K562 (cell line): ENCODE data around the gene RNASE4. TPM values are rescaled to one million over a fixed set of nuclear protein-coding genes. Genes with fewer than 3 reads are reported as not detected.

Source experiments
- BRF1 ChIP-seq: IDR thresholded peaks from 3 replicates; pipeline ENCODE4 v1.6.1; 2011; ENCODE audit warnings: borderline replicate concordance, mild to moderate bottlenecking; ENCODE audit not compliant: insufficient read length; ENCODE audit errors: extremely low read depth
- KAT7 ChIP-seq: sonication (generic); formaldehyde crosslinking; IDR thresholded peaks from 2 replicates; pipeline ENCODE4 v1.8.0; 2022; ENCODE audit warnings: missing genetic modification reagents, mild to moderate bottlenecking, borderline replicate concordance
- NR4A1 ChIP-seq, 2 experiments: fragments of 250-450 bp in 1 of 2; fragments of 450-650 bp in 1 of 2; sonication (Bioruptor Pico) in 1 of 2; IDR thresholded peaks; 2 replicates each; pipeline versions ENCODE4 v1.4.0 to v1.6.1; 2016 to 2020; ENCODE audit warnings: mild to moderate bottlenecking in 2 of 2, missing compliant biosample characterization in 1 of 2, missing genetic modification characterization in 1 of 2, moderate library complexity in 1 of 2
- RFX7 ChIP-seq: fragments of 250-450 bp; sonication (Bioruptor Pico); IDR thresholded peaks from 2 replicates; pipeline ENCODE4 v1.5.1; 2021; ENCODE audit warnings: mild to moderate bottlenecking
- TAF7 ChIP-seq: fragments of 450-650 bp; IDR thresholded peaks from 2 replicates; pipeline ENCODE4 v1.6.1; 2016; ENCODE audit warnings: missing genetic modification characterization, missing compliant biosample characterization
- TBP ChIP-seq: optimal IDR thresholded peaks from 2 replicates; pipeline ENCODE3; 2011; ENCODE audit warnings: low read depth, low read length, improper control_type of control experiment
- TSC22D4 ChIP-seq: fragments of 450-650 bp; IDR thresholded peaks from 2 replicates; pipeline ENCODE4 v1.6.1; 2016; ENCODE audit warnings: missing genetic modification characterization, missing biosample characterization, control low read depth
- USF2 ChIP-seq: sonication (generic); formaldehyde crosslinking; IDR thresholded peaks from 2 replicates; pipeline ENCODE4 v1.5.0; 2020; ENCODE audit warnings: missing genetic modification reagents
- ZNF347 ChIP-seq: fragments of 450-650 bp; formaldehyde crosslinking; IDR thresholded peaks from 2 replicates; pipeline ENCODE4 v1.4.0; 2020; ENCODE audit warnings: low read depth, mild to moderate bottlenecking, moderate library complexity
- ZNF785 ChIP-seq: fragments of 250-450 bp; sonication (Bioruptor Pico); IDR thresholded peaks from 2 replicates; pipeline ENCODE4 v1.4.0; 2020; ENCODE audit warnings: mild to moderate bottlenecking
- ZSCAN29 ChIP-seq: fragments of 450-650 bp; IDR thresholded peaks from 2 replicates; pipeline ENCODE4 v1.6.1; 2017
- ZSCAN32 ChIP-seq: fragments of 450-650 bp; formaldehyde crosslinking; IDR thresholded peaks from 2 replicates; pipeline ENCODE4 v1.4.0; 2020; ENCODE audit warnings: mild to moderate bottlenecking, moderate library complexity
- polyA plus RNA-seq, 8 experiments: library from polyadenylated mRNA; depleted of rRNA in 4 of 8; stranded (reverse) in 5 of 8; unstranded in 3 of 8; fragments of >200 nt; fragmentation: Nextera tagmentation in 2 of 8; fragmentation: Illumina TruSeq in 1 of 8; extraction: Ambion mirVana in 2 of 8; extraction: Trizol in 1 of 8; gene quantifications; 2 replicates each; pipeline versions ENCODE4 v1.2.1 to v1.2.3, GENCODE V29; 2011 to 2014; ENCODE audit warnings: inconsistent platforms in 1 of 8, missing spikeins in 1 of 8
- total RNA-seq, 7 experiments: library from RNA; depleted of rRNA in 6 of 7; stranded (reverse); fragments of >200 nt in 6 of 7; fragmentation: Illumina TruSeq in 2 of 7; extraction: Trizol in 2 of 7; gene quantifications; 2 replicates each; pipeline versions ENCODE4 v1.2.1 to v1.2.3, GENCODE V29; 2011 to 2021; ENCODE audit warnings: low replicate concordance in 1 of 7
- TF ChIP-seq, protein P1 (sequence below): fragments of 250-450 bp; sonication (Bioruptor Pico); IDR thresholded peaks from 2 replicates; pipeline ENCODE4 v1.5.0; 2020; ENCODE audit warnings: mild to moderate bottlenecking
- TF ChIP-seq, protein P2 (sequence below), 2 experiments: fragments of 450-650 bp in 1 of 2; sonication (generic) in 1 of 2; formaldehyde crosslinking in 1 of 2; IDR thresholded peaks; 2 replicates each; pipeline versions ENCODE4 v1.7.1 to v1.9.0; 2016 to 2022; ENCODE audit warnings: inconsistent platforms in 1 of 2, mild to moderate bottlenecking in 1 of 2, missing genetic modification reagents in 1 of 2

RNASE4 gene
- total and polyA plus RNA-seq, 9 of the 15 experiments (the other 6 are each of a cell fraction or from before 2014, with no cell fraction given) = 0.09 to 0.22 (median 0.13) TPM; not detected in 2

GRCh38 chr14:20682435-20683124, 1.8 kb upstream of the RNASE4 start (continued):
- TF ChIP-seq, protein P1, sequence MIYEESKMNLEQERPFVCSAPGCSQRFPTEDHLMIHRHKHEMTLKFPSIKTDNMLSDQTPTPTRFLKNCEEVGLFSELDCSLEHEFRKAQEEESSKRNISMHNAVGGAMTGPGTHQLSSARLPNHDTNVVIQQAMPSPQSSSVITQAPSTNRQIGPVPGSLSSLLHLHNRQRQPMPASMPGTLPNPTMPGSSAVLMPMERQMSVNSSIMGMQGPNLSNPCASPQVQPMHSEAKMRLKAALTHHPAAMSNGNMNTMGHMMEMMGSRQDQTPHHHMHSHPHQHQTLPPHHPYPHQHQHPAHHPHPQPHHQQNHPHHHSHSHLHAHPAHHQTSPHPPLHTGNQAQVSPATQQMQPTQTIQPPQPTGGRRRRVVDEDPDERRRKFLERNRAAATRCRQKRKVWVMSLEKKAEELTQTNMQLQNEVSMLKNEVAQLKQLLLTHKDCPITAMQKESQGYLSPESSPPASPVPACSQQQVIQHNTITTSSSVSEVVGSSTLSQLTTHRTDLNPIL = no peak
- TF ChIP-seq ZSCAN32 (CRISPR knock-in tag) (no peak), TAF7 (tag) (peak; percentile 36; the same call in 1 of the 2 replicates), NR4A1 (CRISPR knock-in tag; IDR thresholded peaks at IDR 0.05) (no peak), NR4A1 (tag; IDR thresholded peaks at IDR 0.05) (no peak), TBP (no peak), BRF1 (no peak), TSC22D4 (tag) (no peak), KAT7 (CRISPR knock-in tag) (0 out of 2 replicates have a peak, but pooled peaks have one; percentile 6), ZSCAN29 (no peak), USF2 (CRISPR knock-in tag) (no peak), ZNF347 (CRISPR knock-in tag) (no peak), ZNF785 (CRISPR knock-in tag) (no peak), RFX7 (CRISPR knock-in tag) (no peak)
- TF ChIP-seq, protein P2, sequence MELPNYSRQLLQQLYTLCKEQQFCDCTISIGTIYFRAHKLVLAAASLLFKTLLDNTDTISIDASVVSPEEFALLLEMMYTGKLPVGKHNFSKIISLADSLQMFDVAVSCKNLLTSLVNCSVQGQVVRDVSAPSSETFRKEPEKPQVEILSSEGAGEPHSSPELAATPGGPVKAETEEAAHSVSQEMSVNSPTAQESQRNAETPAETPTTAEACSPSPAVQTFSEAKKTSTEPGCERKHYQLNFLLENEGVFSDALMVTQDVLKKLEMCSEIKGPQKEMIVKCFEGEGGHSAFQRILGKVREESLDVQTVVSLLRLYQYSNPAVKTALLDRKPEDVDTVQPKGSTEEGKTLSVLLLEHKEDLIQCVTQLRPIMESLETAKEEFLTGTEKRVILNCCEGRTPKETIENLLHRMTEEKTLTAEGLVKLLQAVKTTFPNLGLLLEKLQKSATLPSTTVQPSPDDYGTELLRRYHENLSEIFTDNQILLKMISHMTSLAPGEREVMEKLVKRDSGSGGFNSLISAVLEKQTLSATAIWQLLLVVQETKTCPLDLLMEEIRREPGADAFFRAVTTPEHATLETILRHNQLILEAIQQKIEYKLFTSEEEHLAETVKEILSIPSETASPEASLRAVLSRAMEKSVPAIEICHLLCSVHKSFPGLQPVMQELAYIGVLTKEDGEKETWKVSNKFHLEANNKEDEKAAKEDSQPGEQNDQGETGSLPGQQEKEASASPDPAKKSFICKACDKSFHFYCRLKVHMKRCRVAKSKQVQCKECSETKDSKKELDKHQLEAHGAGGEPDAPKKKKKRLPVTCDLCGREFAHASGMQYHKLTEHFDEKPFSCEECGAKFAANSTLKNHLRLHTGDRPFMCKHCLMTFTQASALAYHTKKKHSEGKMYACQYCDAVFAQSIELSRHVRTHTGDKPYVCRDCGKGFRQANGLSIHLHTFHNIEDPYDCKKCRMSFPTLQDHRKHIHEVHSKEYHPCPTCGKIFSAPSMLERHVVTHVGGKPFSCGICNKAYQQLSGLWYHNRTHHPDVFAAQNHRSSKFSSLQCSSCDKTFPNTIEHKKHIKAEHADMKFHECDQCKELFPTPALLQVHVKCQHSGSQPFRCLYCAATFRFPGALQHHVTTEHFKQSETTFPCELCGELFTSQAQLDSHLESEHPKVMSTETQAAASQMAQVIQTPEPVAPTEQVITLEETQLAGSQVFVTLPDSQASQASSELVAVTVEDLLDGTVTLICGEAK (IDR thresholded peaks at IDR 0.05) = peak; percentile 80
- TF ChIP-seq, protein P2 (CRISPR knock-in tag; IDR thresholded peaks at IDR 0.05) = no peak
